Chondrocyte (in vitro differentiated cells): ENCODE measurements around the gene NEGR1. TPM values are rescaled to one million over a fixed set of nuclear protein-coding genes. Genes with fewer than 3 reads are reported as not detected.

Experiments used
- DNase-seq: peaks from one replicate; pipeline ENCODE4 v3.0.0; 2021; ENCODE audit warnings: mixed read lengths, low spot score
- H3K27ac Mint-ChIP-seq: one replicate; pipeline ENCODE4 v1.8.0; 2021; ENCODE audit warnings: mild to moderate bottlenecking, moderate library complexity, mixed read lengths; ENCODE audit not compliant: unreplicated experiment
- H3K27me3 Mint-ChIP-seq: 2 replicates; pipeline ENCODE4 v1.8.0; 2021; ENCODE audit warnings: low read depth, mixed read lengths
- H3K36me3 Mint-ChIP-seq: 2 replicates; pipeline ENCODE4 v1.8.0; 2021; ENCODE audit warnings: low read depth, mixed read lengths
- H3K4me1 Mint-ChIP-seq: 2 replicates; pipeline ENCODE4 v1.8.0; 2021; ENCODE audit warnings: low read depth, mild to moderate bottlenecking, mixed read lengths
- H3K4me3 Mint-ChIP-seq: one replicate; pipeline ENCODE4 v1.8.0; 2021; ENCODE audit warnings: mild to moderate bottlenecking, moderate library complexity, mixed read lengths; ENCODE audit not compliant: unreplicated experiment
- H3K9me3 Mint-ChIP-seq: 2 replicates; pipeline ENCODE4 v1.8.0; 2021; ENCODE audit warnings: low read depth, mixed read lengths
- CTCF ChIP-seq: fragments of 200-600 bp; sonication (generic); IDR thresholded peaks from 2 replicates; pipeline ENCODE4 v1.5.0; 2021; ENCODE audit warnings: antibody characterized with exemption, mild to moderate bottlenecking, moderate library complexity
- total RNA-seq: library from RNA; stranded (reverse); gene quantifications from 3 replicates; pipeline ENCODE4 v1.2.1, GENCODE V29; 2021

NEGR1 gene
- total RNA-seq, 1 donor from 2014 or later, result 7.7 TPM

DNA sequence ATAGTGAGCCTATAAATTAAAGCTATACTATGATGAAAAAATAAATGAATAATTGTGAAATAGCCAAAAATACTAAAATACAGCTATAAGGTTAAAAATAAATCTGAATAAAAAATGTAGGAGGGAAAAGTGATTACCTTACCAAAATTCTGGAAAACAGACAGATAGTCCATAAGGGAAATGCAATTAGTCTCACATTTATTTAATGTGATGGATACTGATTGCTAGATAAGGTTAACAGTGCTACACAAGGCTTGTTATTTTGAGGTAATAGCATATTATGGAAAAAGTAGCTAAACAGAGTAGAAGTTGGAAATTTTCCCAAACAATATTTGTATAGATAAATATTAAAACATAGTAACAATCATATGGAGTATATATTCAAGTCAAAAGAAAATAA, 413.0 kb downstream of the NEGR1 start:
- no peaks in the 10 kb centered on the region for H3K4me1 Mint-ChIP-seq
- TF ChIP-seq CTCF, result no peak

DNA sequence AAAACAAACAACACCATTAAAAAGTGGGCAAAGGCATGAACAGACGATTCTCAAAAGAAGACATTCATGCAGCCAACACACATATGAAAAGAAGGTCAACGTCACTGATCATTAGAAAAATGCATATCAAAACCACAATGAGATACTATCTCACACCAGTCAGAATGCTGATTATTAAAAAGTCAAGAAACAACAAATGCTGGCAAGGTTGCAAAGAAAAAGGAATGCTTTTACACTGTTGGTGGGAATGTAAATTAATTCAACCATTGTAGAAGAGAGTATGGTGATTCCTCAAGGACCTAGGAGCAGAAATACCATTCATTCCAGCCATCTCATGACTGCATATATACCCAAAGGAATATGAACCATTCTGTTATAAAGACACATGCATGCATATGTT, 419.6 kb downstream of the NEGR1 start:
- no peaks in the 10 kb centered on the region for H3K9me3 Mint-ChIP-seq
- DNase-seq, result no peak
- H3K4me1 Mint-ChIP-seq, result peaks cover 11% of the 10 kb centered on the region
- TF ChIP-seq CTCF, result no peak
- H3K4me3 Mint-ChIP-seq, result no peak overlapping the region
- H3K27ac Mint-ChIP-seq, result no peak overlapping the region
- no peaks in the 10 kb centered on the region for H3K36me3 Mint-ChIP-seq
- H3K27me3 Mint-ChIP-seq, result no peaks in the 10 kb centered on the region

More for the DNA sequence above, 413.0 kb downstream of the NEGR1 start:
- no peaks in the 10 kb centered on the region for H3K36me3 Mint-ChIP-seq
- H3K4me3 Mint-ChIP-seq, result no peak overlapping the region
- no peak for DNase-seq
- H3K27me3 Mint-ChIP-seq, result peaks cover 2% of the 10 kb centered on the region
- H3K27ac Mint-ChIP-seq, result no peak overlapping the region
- no peaks in the 10 kb centered on the region for H3K9me3 Mint-ChIP-seq

- no peak overlapping the region for H3K27ac Mint-ChIP-seq
- no peak for TF ChIP-seq CTCF
- H3K27me3 Mint-ChIP-seq, result no peaks in the 10 kb centered on the region
- H3K36me3 Mint-ChIP-seq, result no peaks in the 10 kb centered on the region
- H3K4me3 Mint-ChIP-seq, result no peak overlapping the region
- no peak for DNase-seq
- H3K9me3 Mint-ChIP-seq, result no peaks in the 10 kb centered on the region
- peaks cover 14% of the 10 kb centered on the region for H3K4me1 Mint-ChIP-seq
Observed at GRCh38 chr1:71861022-71861421, 421.3 kb downstream of the NEGR1 start.

- H3K27me3 Mint-ChIP-seq, result no peaks in the 10 kb centered on the region
- no peaks in the 10 kb centered on the region for H3K36me3 Mint-ChIP-seq
- TF ChIP-seq CTCF, result no peak
- peaks cover 14% of the 10 kb centered on the region for H3K4me1 Mint-ChIP-seq
- no peak overlapping the region for H3K4me3 Mint-ChIP-seq
- no peak overlapping the region for H3K27ac Mint-ChIP-seq
- H3K9me3 Mint-ChIP-seq, result no peaks in the 10 kb centered on the region
- DNase-seq, result no peak
Observed at GRCh38 chr1:71859806-71860205, 422.5 kb downstream of the NEGR1 start.

DNA sequence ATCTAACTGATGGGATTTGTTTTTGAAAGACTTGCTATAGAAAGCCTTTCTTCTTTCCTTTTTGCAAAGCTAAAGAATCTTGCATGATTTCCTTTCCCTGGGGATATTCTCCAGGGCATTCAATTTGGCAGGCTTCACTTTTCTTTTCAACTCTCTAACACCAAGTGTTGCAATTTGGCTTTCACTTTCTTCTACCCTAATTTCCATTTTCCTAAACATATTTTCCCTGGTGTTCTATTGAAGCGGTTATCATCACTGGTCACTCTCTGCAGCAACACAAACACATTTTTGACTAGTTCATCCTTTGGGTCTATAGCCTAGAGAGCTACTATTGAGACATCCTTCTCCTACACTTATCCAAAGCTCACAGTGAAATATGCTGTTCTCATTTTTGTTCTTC, 424.5 kb downstream of the NEGR1 start:
- DNase-seq, result no peak
- no peaks in the 10 kb centered on the region for H3K27me3 Mint-ChIP-seq
- H3K36me3 Mint-ChIP-seq, result no peaks in the 10 kb centered on the region
- no peak overlapping the region for H3K4me3 Mint-ChIP-seq
- H3K4me1 Mint-ChIP-seq, result peaks cover 14% of the 10 kb centered on the region
- TF ChIP-seq CTCF, result no peak
- H3K9me3 Mint-ChIP-seq, result no peaks in the 10 kb centered on the region
- H3K27ac Mint-ChIP-seq, result no peak overlapping the region
